NCI-H2081 (cell line): ENCODE measurements around the gene HIBADH.

Experiments
- DNase-seq, 2 experiments: peaks; one replicate each; lab custom pipeline; 2025; lab: John Stamatoyannopoulos, UW

Gene HIBADH

GRCh38 chr7:27491534-27491933 is 171.1 kb downstream of the HIBADH start:
- DNase-seq: no peak

GRCh38 chr7:27487509-27487908 is 175.2 kb downstream of the HIBADH start:
- DNase-seq: no peak

DNA sequence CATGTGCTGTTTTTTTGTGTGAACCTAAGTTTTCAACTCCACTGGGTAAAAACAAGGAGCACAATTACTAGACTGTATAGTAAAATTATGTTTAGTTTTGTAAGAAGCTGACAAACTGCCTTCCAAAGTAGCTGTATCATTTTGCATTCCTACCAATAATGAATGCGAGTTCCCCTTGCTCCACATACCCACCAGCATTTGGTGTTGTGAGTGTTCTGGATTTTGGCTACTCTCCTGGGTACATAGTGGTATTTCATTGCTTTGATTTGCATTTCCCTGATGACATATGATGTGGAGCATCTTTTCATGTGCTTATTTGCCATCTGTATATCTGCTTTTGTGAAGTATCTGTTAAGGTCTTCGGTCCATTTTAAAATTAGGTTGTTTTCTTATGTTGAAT is 178.2 kb downstream of the HIBADH start:
- no peak for DNase-seq

DNA sequence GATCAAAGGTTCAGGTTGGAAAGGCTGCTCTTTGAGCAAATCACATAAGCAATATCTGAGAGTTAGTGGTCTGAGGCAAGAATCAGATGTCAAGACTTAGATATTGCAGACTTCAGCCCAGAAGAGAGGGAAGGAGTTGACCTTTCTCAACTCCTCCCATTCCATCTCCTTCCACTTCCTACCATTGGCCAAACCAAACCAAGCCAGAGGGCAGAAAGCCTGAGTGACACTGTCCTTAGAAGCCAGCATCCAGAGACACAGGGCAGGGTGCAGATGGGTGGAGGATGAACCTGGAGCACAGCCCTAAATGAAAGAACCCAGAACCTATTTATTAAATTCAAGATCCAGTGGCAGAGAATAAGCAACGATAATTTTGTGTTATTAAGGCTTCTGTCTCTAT is 180.5 kb downstream of the HIBADH start:
- DNase-seq: no peak

DNA sequence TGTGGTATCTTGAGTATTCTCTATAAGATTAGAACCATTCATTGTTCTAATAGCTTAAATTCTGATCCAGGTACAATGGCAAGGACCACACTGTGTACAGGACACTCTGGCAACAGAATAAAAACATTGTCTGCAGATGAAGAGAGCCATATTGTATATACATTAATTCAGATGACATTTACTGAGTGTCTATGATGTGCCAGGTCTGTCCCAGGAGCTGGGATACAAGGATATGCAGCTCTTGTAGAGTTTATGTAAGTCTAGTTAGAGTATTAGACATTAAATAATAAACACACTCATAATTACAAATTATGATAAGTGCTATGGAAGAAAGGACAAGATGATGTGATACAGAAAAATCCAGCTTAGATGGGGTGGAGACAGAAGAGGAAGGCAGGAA is 184.1 kb downstream of the HIBADH start:
- DNase-seq: no peak

DNA sequence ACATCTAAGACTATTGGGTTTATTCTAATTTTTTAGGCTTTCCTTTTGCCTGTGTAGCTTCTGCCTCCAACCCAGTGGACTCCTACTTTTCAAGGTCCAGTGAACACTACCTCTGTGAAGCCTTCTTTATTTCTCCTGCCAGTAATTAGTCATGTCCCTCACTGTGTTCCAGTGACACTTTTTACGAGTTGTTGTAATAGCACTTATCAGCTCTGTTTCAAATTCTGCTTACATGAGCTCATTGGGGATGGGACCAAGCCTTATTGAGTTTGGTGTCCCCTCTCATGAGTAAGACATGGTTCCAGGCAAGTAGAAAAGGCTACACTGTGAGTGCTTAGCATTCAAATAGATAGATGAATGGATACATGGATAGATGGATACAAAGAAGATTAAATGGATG is 184.6 kb downstream of the HIBADH start:
- no peak for DNase-seq

DNA sequence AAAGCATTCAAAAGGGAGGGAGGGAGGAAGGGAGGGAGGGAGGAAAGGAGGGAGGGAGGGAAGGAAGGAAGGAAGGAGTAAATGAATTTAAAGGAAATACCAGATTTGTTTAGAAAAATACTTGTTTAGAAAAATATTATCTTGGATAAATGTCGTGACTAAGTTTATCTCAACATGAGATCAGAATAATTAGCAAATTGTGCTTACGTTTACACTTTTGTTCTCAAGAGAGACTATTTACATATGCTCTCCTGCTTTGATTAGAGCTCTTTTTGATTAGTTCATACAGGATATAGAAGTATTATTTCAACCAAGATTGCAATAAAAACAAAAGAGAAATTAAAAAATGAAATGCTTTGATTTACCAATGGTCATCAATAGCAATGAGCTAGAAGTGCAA is 186.2 kb downstream of the HIBADH start:
- no peak for DNase-seq
